Measurements from ENCODE around the gene FHDC1.

The FHDC1 gene

GRCh38 chr4:153020457-153020856, 84.3 kb downstream of the FHDC1 start:
- TF ChIP-seq CTCF (IDR thresholded peaks at IDR 0.05; ENCODE audit: low read length) (no peak), EZH2 (IDR thresholded peaks at IDR 0.05; ENCODE audit: borderline replicate concordance, low read length) (no peak)
- Histone ChIP-seq H3K4me2 (ENCODE audit: low read length) (no peak overlapping the region), H3K9ac (ENCODE audit: low read length) (no peak overlapping the region), H4K20me1 (ENCODE audit: insufficient read depth, low read length) (no peaks in the 10 kb centered on the region), H2AFZ (ENCODE audit: low read length) (no peak overlapping the region), H3K9me3 (ENCODE audit: low read length) (no peaks in the 10 kb centered on the region), H3K9me2 (ENCODE audit: low read depth, low read length) (no peaks in the 10 kb centered on the region), H3K27ac (ENCODE audit: low read depth, low read length, poor library complexity, severe bottlenecking) (no peak overlapping the region), H3K4me1 (ENCODE audit: insufficient read depth, low read length, severe bottlenecking) (no peaks in the 10 kb centered on the region), H3F3A (ENCODE audit: insufficient read depth, low read length) (no peaks in the 10 kb centered on the region), H3K27me3 (ENCODE audit: insufficient read depth, low read length) (0 out of 2 replicates have a peak, but pooled peaks cover 10% of the 10 kb centered on the region), H3K4me3 (ENCODE audit: low read depth, low read length, poor library complexity, severe bottlenecking) (no peak overlapping the region), H3K79me2 (ENCODE audit: insufficient read depth, low read length) (no peaks in the 10 kb centered on the region), H3K36me3 (ENCODE audit: insufficient read depth, low read length) (no peaks in the 10 kb centered on the region)

GRCh38 chr4:153021276-153021675, 85.2 kb downstream of the FHDC1 start:
- Histone ChIP-seq H3K9me2 (ENCODE audit: low read depth, low read length) (no peaks in the 10 kb centered on the region), H3K9me3 (ENCODE audit: low read length) (no peaks in the 10 kb centered on the region), H3K4me1 (ENCODE audit: insufficient read depth, low read length, severe bottlenecking) (no peaks in the 10 kb centered on the region), H3F3A (ENCODE audit: insufficient read depth, low read length) (no peaks in the 10 kb centered on the region), H3K4me2 (ENCODE audit: low read length) (no peak overlapping the region), H3K79me2 (ENCODE audit: insufficient read depth, low read length) (no peaks in the 10 kb centered on the region), H3K27ac (ENCODE audit: low read depth, low read length, poor library complexity, severe bottlenecking) (no peak overlapping the region), H3K9ac (ENCODE audit: low read length) (no peak overlapping the region), H3K4me3 (ENCODE audit: low read depth, low read length, poor library complexity, severe bottlenecking) (no peak overlapping the region), H4K20me1 (ENCODE audit: insufficient read depth, low read length) (no peaks in the 10 kb centered on the region), H3K36me3 (ENCODE audit: insufficient read depth, low read length) (no peaks in the 10 kb centered on the region), H3K27me3 (ENCODE audit: insufficient read depth, low read length) (0 out of 2 replicates have a peak, but pooled peaks cover 10% of the 10 kb centered on the region), H2AFZ (ENCODE audit: low read length) (no peak overlapping the region)
- TF ChIP-seq EZH2 (IDR thresholded peaks at IDR 0.05; ENCODE audit: borderline replicate concordance, low read length) (no peak), CTCF (IDR thresholded peaks at IDR 0.05; ENCODE audit: low read length) (no peak)

DNA sequence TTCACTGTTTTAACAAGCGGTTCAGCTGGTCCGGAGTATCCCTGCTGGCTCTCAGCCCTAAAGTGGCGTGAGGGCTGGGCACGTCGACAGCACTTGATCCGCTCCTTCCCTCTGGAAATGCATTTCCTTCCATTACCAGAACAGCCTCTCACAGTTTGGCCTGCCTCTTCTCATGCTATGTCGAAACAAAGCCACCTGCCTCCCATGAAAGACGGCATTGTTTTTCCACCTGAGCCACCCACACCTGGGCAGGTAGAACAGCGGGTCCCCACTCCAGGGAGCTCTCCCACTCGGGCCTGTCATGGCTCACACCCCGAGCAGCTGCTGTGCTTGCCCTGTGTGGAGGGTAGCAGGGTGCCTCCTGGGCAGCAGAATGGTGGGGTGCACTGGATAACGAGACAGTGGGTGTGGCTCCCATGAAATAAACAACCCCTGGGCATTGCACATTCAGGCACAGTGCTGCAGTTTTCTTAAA, 86.2 kb downstream of the FHDC1 start:
- no peaks in the 10 kb centered on the region for H3F3A ChIP-seq (ENCODE audit: insufficient read depth, low read length)
- no peaks in the 10 kb centered on the region for H4K20me1 ChIP-seq (ENCODE audit: insufficient read depth, low read length)
- H3K9ac ChIP-seq (ENCODE audit: low read length), result no peak overlapping the region
- H3K27me3 ChIP-seq (ENCODE audit: insufficient read depth, low read length), result peaks cover 10% of the 10 kb centered on the region; the same call in 1 of the 2 replicates
- no peak overlapping the region for H2AFZ ChIP-seq (ENCODE audit: low read length)
- TF ChIP-seq EZH2 (IDR thresholded peaks at IDR 0.05; ENCODE audit: borderline replicate concordance, low read length) (no peak), CTCF (IDR thresholded peaks at IDR 0.05; ENCODE audit: low read length) (no peak)
- H3K4me2 ChIP-seq (ENCODE audit: low read length), result no peak overlapping the region
- no peaks in the 10 kb centered on the region for H3K4me1 ChIP-seq (ENCODE audit: insufficient read depth, low read length, severe bottlenecking)
- H3K36me3 ChIP-seq (ENCODE audit: insufficient read depth, low read length), result no peaks in the 10 kb centered on the region
- no peak overlapping the region for H3K27ac ChIP-seq (ENCODE audit: low read depth, low read length, poor library complexity, severe bottlenecking)
- H3K79me2 ChIP-seq (ENCODE audit: insufficient read depth, low read length), result no peaks in the 10 kb centered on the region
- no peaks in the 10 kb centered on the region for H3K9me2 ChIP-seq (ENCODE audit: low read depth, low read length)
- H3K4me3 ChIP-seq (ENCODE audit: low read depth, low read length, poor library complexity, severe bottlenecking), result no peak overlapping the region
- H3K9me3 ChIP-seq (ENCODE audit: low read length), result no peaks in the 10 kb centered on the region

Data from OCI-LY1 (cell line).